Fibroblast of skin of abdomen (primary cell): Measurements from ENCODE around the gene AP1M2.
"Not testable (repeated sequence)": the region's sequence is repeated elsewhere in the genome, so short reads cannot be mapped to it uniquely, and the experiment has no call there.

Experiments
- DNase-seq: peaks from one replicate; pipeline ENCODE4 v3.0.0-alpha.2; 2013

Gene AP1M2

GRCh38 chr19:10538204-10538983, 48.7 kb downstream of the AP1M2 start:
- no peak for DNase-seq

GRCh38 chr19:10537668-10538067, 49.4 kb downstream of the AP1M2 start:
- no peak for DNase-seq

GRCh38 chr19:10535613-10536012, 51.5 kb downstream of the AP1M2 start:
- no peak for DNase-seq

GRCh38 chr19:10533646-10534386, 53.3 kb downstream of the AP1M2 start:
- peak; percentile 92 for DNase-seq

GRCh38 chr19:10532457-10532856, 54.7 kb downstream of the AP1M2 start:
- no peak for DNase-seq

GRCh38 chr19:10526887-10527286, 60.2 kb downstream of the AP1M2 start:
- not testable (repeated sequence) for DNase-seq

GRCh38 chr19:10525636-10526035, 61.5 kb downstream of the AP1M2 start:
- DNase-seq, result no peak

- DNase-seq, result no peak
These were observed 63.9 kb downstream of the AP1M2 start for GRCh38 chr19:10523135-10523636.
